Measurements from ENCODE around the gene VPS37D.
"Not testable (repeated sequence)": the region's sequence is repeated elsewhere in the genome, so short reads cannot be mapped to it uniquely, and the experiment has no call there.

VPS37D gene

GRCh38 chr7:73667344-73668102, at the start of gene VPS37D:
TSS of gene VPS37D (plus strand) at chr7:73667831. CDS start at chr7:73667959, 128 bp downstream.
- peak within 1 kb of the TSS; percentile 89 for H3K4me2 ChIP-seq (ENCODE audit: low read length)
- TF ChIP-seq CTCF (IDR thresholded peaks at IDR 0.05): peak; percentile 63
- H3K36me3 ChIP-seq (ENCODE audit: control insufficient read depth, insufficient read depth, low read length): no peaks in the 10 kb centered on the region
- H3K9ac ChIP-seq: peak within 1 kb of the TSS; percentile 53
- no peaks in the 10 kb centered on the region for H3K27me3 ChIP-seq (ENCODE audit: control insufficient read depth, insufficient read depth, low read length)
- no peaks in the 10 kb centered on the region for H3K9me3 ChIP-seq (ENCODE audit: control insufficient read depth, low read length)
- peak within 1 kb of the TSS; percentile 51 for H3K4me3 ChIP-seq (ENCODE audit: low read depth, low read length)
- peak within 1 kb of the TSS; percentile 83 for H2AFZ ChIP-seq
- H3K27ac ChIP-seq: peak within 1 kb of the TSS; percentile 26
- H3K79me2 ChIP-seq: peaks cover 4% of the 10 kb centered on the region
- H3K4me1 ChIP-seq: peaks cover 7% of the 10 kb centered on the region

- H2AFZ ChIP-seq: no peak overlapping the region
- H3K4me3 ChIP-seq (ENCODE audit: low read depth, low read length): no peak overlapping the region
- peaks cover 5% of the 10 kb centered on the region for H3K4me1 ChIP-seq
- H3K79me2 ChIP-seq: no peaks in the 10 kb centered on the region
- H3K36me3 ChIP-seq (ENCODE audit: control insufficient read depth, insufficient read depth, low read length): no peaks in the 10 kb centered on the region
- no peaks in the 10 kb centered on the region for H3K27me3 ChIP-seq (ENCODE audit: control insufficient read depth, insufficient read depth, low read length)
- H3K4me2 ChIP-seq (ENCODE audit: low read length): no peak overlapping the region
- no peaks in the 10 kb centered on the region for H3K9me3 ChIP-seq (ENCODE audit: control insufficient read depth, low read length)
- H3K9ac ChIP-seq: no peak overlapping the region
- no peak overlapping the region for H3K27ac ChIP-seq
- TF ChIP-seq CTCF (IDR thresholded peaks at IDR 0.05): no peak
These were observed 49.1 kb upstream of the VPS37D start for GRCh38 chr7:73618538-73618937.

- H3K27ac ChIP-seq; H2AFZ ChIP-seq; H3K9ac ChIP-seq; H3K4me2 ChIP-seq (ENCODE audit: low read length); H3K27me3 ChIP-seq (ENCODE audit: control insufficient read depth, insufficient read depth, low read length); H3K79me2 ChIP-seq; H3K4me1 ChIP-seq; H3K4me3 ChIP-seq (ENCODE audit: low read depth, low read length); H3K9me3 ChIP-seq (ENCODE audit: control insufficient read depth, low read length); H3K36me3 ChIP-seq (ENCODE audit: control insufficient read depth, insufficient read depth, low read length): not testable (repeated sequence)
These were observed 48.2 kb upstream of the VPS37D start for GRCh38 chr7:73619394-73619793.

GRCh38 chr7:73621168-73622063, 46.2 kb upstream of the VPS37D start:
- no peak for TF ChIP-seq CTCF (IDR thresholded peaks at IDR 0.05)
- no peak overlapping the region for H3K4me3 ChIP-seq (ENCODE audit: low read depth, low read length)
- no peak overlapping the region for H3K9ac ChIP-seq
- peaks cover 5% of the 10 kb centered on the region for H3K4me1 ChIP-seq
- H3K9me3 ChIP-seq (ENCODE audit: control insufficient read depth, low read length): no peaks in the 10 kb centered on the region
- no peaks in the 10 kb centered on the region for H3K36me3 ChIP-seq (ENCODE audit: control insufficient read depth, insufficient read depth, low read length)
- no peak overlapping the region for H3K4me2 ChIP-seq (ENCODE audit: low read length)
- no peaks in the 10 kb centered on the region for H3K79me2 ChIP-seq
- H3K27me3 ChIP-seq (ENCODE audit: control insufficient read depth, insufficient read depth, low read length): no peaks in the 10 kb centered on the region
- no peak overlapping the region for H3K27ac ChIP-seq
- no peak overlapping the region for H2AFZ ChIP-seq

GRCh38 chr7:73622527-73622908, 45.1 kb upstream of the VPS37D start:
- Histone ChIP-seq H3K4me1 (peaks cover 5% of the 10 kb centered on the region), H3K4me2 (ENCODE audit: low read length) (peak overlapping the region; percentile 70), H3K4me3 (ENCODE audit: low read depth, low read length) (peak overlapping the region; percentile 73), H3K27ac (no peak overlapping the region), H3K79me2 (no peaks in the 10 kb centered on the region), H3K36me3 (ENCODE audit: control insufficient read depth, insufficient read depth, low read length) (no peaks in the 10 kb centered on the region), H3K27me3 (ENCODE audit: control insufficient read depth, insufficient read depth, low read length) (no peaks in the 10 kb centered on the region), H2AFZ (peak overlapping the region; percentile 68), H3K9me3 (ENCODE audit: control insufficient read depth, low read length) (no peaks in the 10 kb centered on the region), H3K9ac (no peak overlapping the region)
- TF ChIP-seq CTCF (IDR thresholded peaks at IDR 0.05): no peak
